HS-5 (cell line): Measurements from ENCODE around the gene COIL.
"Not testable (repeated sequence)": the region's sequence is repeated elsewhere in the genome, so short reads cannot be mapped to it uniquely, and the experiment has no call there.

Experiments
- DNase-seq: peaks from one replicate; pipeline ENCODE4 v3.0.0-alpha.2; 2012; ENCODE audit warnings: low read depth

COIL gene

DNA sequence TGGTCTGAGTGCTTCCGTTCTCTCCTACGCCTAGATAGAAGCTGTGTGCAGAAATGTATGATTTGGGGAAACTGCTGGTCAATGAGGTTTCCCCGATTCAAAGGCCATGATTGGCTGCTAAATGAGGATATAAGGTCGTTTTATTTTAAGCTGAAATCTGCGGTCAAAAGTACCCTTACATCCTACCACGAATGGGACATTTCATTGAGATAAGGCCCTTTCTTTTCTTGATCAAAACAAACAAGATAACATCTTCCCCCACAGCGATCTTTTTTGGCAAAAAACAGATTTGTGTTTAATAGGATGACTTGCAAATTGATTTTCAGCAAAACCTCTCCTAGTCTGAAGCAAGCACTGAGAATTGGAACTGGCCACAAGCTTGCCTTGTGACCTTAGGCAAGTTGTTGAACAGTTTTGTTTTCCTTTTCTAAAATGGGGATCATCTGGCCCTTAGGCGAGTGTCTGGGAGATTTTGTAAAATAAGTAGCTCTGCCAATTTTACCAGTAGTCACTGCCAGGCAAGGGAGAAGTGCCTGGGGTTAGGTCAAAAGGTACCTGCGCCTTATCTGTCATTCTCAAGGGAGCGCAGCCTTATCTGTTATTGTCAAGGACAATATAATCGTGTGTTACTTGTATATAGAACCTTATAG lies 17.7 kb upstream of the COIL start:
- no peak for DNase-seq

DNA sequence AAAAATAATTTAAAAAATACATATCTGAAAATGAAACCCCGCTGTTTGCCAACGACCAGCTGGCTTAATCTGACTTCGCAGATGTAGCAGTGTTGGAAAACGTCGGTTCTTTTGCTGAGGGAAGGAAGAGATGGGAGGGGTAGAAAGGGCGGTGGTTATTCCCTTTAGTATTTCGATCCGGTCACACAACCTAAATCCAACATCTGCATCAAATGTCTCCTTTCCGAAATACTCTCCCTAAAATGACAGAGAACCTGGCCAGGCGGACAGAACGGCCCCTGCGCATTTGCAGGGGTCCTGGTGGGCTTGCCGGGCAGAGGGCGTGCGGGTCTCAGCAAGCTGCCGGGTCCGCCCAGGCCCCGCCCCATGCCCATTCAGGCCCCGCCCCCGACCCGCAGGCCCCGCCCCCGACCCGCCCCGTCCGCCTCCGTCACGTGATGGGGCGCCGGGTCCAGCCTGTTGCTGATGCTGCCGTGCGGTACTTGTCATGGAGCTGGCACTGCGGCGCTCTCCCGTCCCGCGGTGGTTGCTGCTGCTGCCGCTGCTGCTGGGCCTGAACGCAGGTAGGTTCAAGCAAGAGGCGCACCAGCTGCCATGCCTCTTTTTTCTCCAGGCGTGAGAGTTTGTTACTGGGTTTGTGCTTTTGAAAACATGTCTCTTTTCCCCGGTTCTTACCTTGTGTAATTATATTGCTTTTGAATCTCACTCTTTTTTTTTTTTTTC lies 17.0 kb upstream of the COIL start, which contains the start of gene SCPEP1:
Gene SCPEP1, plus strand, starts transcription at position 459 of the 723 bp plus-strand sequence. Its CDS starts 29 bp downstream, at position 488.
- peak; percentile 23 for DNase-seq

DNA sequence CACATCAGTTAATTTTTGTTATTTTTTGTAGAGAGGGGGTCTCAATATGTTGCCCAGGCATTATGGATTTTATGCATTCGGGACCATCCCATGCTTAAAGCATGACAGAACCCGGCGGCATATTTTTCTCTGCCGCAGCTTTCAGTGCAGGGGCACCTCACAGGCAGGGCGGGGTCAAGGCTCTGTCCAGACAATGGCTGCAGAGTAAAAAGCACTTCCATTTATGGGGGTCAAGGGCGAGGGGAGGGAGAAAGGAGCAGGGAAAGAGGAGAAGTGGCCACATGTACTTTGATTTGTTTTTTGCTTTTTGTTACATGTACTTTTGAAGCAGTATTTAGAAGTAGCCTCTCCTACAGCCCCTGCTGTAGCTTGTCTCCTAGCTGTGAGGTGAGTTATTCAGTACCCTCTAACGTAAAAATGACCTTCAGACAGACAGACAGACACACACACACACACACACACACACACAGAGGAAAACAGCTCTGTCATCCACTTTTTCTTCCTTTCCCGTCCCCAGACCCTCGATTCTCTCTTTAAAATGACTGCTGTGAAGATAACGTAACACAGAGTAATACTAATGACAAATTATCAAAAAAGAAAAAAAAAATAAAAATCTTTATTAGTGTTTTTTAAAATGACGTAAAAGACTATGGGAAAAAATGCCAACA lies 16.2 kb upstream of the COIL start:
- DNase-seq = no peak

DNA sequence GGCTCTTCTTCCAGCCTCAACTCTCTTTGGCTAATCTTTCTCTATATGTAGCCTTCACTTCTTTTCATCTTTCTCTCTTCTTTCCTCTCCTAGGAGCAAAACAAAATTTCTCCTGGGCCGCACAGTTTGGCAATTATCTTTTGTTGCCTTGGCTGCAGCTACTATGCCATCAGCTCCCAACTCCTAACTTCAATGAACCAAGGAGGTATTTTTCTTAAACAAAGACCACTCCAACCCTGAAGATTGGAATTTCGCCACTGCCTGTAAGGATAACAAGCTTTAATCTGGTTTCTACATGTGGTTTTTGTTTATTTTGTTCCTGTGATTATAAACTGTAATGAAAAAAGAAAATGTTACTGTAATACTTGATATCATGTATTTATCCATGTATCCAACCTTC lies 14.8 kb upstream of the COIL start:
- DNase-seq = no peak

DNA sequence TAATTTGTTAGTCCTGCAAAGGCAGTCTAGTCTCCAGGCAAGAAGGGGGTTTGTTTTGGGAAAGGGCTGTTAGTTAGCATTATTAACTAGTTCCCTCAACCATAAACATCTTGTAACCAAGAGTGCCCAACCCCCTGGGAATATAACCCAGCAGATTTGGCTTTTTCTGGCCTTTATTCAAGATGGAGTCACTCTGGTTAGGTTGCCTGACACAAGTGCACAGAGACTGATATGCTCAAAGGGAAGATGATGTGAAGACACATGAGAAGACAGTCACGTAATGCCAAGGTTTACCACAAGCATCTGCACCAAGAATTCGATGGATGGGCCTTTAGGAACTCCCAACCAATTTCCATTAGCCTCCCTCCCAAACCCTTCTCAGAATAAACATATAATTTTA lies 13.2 kb upstream of the COIL start:
- DNase-seq = no peak

DNA sequence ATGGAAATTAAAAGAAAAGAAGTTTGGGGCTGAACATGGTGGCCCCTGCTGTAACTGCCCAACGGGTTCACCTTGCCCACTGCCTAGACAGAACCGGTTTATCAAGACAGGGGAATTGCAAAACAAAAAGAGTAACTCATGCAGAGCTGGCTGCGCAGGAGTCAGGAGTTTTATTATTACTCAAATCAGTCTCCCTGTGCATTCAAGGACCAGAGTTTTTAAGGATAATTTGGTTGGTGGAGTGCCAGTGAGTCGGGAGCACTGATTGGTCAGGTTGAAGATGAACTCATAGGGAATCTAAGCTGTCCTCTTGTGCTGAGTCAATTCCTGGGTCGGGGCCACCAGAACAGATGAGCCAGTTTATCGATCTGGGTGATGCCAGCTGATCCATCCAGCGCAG lies 12.7 kb upstream of the COIL start:
- peak; percentile 37 for DNase-seq

DNA sequence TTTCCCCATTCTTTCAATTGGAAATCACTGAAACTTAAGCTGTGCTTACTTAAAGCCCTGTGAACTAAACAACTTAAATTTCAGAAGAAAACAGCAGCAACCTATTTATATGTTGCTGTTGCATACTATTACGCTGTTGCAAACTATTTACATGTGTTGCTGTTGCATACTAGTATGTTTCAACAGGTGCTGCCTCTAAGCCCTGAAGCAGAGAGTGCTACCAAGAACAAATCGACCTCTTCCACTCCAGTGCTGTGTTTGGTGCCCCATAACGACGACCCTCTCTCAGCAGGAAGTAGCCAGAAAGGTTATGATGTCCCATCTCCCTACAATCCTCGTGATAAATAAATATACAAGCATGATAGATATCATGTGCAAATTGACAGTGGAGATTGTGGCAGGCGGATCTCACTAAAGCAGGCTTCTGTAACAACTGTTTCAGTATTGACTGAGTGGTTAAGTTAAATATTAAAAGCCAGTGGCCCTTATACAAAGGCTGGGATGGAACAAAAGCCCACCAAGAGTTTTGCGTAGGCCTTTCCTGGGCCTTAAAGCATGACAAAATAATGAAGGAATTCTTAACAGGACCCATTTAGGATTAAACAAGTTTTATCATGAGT lies 11.4 kb upstream of the COIL start:
- no peak for DNase-seq

DNA sequence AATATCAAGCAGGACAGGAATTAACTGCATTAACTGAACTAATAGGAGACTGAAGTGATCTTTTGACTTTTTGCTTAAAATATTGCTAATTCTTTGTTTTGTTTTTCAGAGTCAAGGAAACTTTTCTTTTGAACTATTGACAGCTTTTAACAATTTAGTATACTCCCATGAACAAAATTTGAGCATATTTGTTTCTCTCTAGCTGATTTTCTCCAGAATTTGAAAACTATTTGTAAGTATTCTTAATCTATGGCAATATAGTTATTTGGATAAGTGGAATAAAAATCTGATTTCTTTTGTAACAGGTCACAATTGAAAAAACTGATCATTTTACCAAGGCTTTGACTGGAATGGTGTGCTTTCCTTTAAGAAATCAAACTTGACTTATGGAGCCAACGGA lies 10.1 kb upstream of the COIL start:
- DNase-seq = no peak

DNA sequence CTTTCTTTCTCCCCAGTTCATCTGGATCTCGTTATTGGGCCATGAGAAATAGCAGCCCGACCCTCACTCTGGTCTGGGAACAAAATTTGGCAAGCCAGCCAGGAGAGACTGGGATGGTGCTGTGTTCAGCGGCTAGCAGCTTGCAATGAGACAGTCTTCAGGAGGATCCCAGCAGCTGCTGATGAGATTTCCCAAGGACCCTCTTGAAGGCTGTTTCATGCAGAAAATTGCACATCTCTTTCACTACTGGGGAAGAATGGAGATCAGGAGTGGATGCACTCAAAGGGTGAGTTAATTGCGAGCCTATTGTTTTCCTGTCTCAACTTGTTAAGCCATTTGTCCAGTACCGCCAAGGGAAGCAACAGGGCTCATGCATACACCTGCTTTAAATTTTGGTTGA lies 5.5 kb upstream of the COIL start:
- DNase-seq = no peak

DNA sequence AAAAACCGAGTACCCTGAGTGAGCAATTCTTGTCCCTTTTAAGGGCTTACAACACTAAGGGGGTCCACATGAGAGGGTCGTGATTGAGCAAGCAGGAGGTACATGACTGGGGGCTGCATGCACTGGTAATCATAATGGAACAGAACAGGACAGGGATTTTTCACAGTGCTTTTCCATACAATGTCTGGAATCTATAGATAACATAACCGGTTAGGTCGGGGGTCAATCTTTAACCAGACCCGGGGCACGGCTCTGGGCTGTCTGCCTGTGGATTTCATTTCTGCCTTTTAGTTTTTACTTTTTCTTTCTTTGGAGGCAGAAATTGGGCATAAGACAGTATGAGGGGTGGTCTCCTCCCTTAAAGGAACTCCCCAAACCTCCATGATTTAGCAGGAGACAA lies 4.8 kb upstream of the COIL start:
- not testable (repeated sequence) for DNase-seq

DNA sequence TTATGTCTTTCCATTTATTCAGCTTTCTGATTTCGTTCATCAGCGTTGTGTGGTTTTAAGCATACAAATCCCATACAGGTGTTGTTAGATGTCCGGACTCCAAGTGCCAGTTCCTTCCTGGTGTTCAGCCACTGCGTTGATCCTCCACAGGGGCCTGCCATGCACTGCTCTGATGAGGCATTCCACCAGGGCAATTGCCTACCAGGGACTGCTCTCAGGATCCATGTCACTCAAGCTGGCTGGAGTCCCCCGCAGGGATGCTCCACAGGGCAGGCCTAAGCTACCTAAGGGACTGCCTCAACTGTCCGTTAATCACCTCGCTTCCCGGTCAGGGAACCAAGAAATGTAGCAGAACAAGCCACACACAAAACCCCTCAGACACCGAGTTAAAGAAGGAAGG lies 4.4 kb upstream of the COIL start:
- DNase-seq = not testable (repeated sequence)

DNA sequence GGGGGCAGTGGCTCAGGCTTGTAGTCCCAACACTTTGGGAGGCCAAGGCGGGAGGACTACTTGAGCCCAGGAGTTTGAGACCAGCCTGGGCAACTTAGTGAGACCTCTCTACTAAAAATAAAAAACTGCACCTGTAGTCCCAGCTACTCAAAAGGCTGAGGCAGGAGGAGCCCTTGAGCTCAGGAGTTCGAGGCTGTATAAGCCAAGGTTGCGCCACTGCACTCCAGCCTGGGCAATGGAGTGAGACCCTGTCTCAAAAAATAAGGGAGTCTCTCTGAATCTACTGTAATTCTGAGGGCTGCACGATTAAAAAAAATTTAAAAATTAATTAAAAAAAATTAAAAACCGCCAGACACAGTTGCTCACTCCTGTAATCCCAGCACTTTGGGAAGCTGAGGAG lies 3.9 kb downstream of the COIL start:
- no peak for DNase-seq

DNA sequence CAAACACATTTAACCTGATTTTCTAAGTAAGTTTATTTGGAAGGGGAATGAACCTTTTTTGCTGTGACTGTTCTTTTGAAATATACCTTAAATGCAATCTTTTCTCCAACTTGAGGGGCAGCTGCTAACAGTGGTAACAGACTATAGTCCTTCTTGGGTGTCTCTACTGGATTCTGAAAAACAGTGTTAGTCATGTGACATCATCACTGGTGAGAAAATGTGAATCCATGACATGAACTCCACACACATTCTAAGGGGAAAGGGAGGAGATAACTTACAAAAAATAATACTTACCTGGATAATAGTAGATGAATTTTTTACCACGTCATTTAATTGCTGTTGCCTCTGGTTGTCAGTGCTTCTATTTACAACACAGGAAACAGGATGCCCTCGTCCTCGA lies 11.3 kb downstream of the COIL start:
- DNase-seq = no peak

DNA sequence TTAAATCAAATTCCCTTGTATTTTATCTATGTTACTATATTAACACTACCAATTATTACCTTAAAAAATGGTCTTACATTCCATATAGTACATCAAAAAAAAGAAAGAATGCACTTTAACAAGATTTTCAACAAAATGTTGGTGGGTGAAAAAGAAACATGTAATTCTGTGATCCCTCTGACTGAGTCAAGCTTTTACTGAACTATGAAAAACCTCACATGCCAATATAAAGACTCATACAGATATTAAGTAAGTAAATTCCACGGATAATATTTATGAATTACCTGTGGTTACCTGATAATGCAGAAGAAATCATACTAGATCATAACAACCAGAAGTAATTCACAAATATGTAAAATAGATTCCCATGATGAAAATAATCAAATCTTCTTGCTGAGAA lies 12.4 kb downstream of the COIL start:
- DNase-seq = no peak

DNA sequence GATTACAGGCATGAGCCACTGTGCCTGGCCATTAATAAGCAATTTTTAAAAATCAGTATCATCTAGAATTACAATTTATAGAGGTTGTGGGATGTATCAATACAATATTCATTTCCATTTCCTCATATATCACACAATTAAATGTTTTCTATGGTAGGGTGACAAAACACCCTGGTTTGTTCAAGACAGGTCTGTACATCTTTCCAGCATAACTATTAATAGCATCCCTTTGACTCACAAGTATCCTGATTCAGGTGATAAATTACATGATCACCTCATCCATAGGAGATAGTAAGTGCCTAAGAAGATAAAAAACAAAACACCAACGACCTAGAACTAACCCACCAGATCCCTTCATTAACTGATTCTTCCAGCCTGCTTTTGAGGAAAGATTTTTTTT lies 13.1 kb downstream of the COIL start:
- no peak for DNase-seq

DNA sequence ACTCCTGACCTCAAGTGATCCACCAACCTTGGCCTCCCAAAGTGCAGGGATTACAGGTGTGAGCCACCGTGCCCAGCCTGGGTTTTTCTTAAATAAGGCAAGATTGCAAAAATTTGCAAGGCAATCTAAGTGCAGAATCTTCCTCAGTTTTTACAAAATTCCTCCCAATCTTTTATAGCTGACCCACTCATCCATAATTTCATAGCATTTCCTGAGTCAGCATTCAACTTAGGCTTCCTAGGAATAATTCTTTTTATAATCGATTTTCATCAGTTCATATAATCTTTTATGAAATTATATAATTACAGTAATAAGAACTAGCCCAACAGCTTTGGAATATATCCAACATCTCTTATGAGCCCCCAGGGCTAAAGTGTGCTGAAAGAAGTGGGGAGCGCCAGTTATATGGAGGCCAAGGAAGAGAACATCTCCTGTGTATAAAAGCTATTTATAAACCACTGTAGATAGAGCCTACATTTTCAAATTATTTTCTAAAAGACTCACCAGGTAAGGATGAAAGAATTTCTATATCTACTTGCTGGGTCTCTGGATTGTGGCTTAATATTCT lies 14.8 kb downstream of the COIL start:
- no peak for DNase-seq

DNA sequence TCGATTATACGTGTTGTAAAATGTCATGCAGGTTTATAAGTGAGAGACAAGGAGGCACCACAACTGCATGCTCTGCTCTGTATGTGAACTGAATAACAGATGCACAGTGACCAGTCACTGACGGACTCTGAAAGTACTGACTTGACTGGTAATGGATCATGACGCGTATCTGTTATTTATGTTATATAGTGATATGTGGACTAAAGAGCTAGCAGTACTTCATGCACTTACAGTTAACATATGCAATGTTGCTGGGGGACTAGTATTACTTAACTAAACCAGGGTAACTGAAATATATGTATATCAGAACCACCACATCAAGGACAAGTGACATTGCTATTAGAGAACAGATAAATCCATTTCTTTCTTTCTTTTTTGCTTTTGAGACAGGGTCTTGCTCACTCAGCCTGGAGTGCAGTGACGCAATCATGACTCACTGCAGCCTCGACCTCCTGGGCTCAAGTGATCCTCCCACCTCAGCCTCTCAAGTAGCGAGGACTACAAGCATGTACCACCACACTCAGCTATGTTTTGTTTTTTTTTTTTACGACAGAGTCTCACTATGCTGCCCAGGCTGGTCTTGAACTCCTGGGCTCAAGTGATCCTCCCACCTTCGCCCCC lies 17.2 kb downstream of the COIL start:
- no peak for DNase-seq

DNA sequence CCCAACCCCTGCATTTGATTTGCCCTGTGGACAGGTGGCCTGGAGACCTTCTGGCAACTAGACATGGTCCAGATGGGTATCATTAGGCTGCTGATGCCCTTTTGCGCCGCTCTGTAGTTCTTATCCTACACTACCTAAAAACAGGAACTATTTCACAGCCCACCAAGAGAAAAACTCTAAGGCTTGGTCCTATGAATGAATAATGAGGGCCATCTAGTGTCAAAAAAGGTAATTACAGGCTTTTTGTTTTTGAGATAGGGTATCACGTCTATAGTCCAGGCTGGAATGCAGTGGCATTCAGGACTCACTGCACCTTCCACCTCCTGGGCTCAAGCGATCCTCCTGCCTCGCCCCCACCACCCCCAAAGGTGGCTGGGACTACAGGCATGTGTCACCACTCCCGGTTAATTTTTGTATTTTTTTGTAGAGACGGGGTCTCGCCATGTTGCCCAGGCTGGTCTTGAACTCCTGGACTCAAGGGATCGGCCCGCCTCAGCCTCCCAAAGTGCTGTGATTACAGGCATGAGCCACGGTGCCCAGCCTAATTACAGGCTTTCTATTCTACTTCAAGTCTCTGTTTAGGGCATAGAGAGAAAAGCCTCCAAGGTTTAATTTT lies 20.9 kb downstream of the COIL start:
- no peak for DNase-seq

DNA sequence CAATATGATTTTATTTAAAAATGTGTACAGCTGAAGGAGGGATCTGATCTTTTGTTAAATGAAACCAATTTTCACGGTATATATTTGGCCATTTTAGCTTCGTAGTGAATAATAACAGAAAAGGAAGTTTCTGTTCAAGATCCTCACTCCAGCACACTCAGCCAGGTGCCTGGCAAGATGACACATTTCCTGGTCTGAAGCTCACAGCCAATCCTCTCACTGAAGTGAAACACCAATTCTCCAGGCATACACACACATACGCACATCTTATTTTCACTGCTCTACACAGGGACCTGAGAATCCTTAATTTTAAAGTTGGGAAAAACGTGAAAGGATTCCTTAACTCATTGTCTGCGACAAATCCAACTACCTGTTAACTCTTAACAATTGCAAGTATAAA lies 22.6 kb downstream of the COIL start:
- not testable (repeated sequence) for DNase-seq

DNA sequence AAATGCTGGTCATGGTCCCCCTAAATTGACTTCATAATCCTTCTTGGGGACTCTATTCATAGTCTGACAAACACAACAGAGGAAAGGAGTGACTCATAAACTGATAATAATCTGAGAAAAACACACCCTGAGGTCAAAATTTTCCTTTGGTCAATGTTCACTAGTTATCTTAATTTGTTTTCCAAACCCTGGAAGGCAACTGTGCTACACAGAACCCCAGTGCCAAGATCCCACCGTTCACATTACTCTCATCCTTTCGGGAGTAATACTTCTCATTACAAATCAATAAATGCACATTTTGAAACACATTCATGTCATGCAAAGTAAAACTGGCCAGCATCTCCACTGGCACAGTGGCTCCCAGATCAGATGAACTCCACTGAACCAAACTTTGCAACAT lies 23.2 kb downstream of the COIL start:
- no peak for DNase-seq

DNA sequence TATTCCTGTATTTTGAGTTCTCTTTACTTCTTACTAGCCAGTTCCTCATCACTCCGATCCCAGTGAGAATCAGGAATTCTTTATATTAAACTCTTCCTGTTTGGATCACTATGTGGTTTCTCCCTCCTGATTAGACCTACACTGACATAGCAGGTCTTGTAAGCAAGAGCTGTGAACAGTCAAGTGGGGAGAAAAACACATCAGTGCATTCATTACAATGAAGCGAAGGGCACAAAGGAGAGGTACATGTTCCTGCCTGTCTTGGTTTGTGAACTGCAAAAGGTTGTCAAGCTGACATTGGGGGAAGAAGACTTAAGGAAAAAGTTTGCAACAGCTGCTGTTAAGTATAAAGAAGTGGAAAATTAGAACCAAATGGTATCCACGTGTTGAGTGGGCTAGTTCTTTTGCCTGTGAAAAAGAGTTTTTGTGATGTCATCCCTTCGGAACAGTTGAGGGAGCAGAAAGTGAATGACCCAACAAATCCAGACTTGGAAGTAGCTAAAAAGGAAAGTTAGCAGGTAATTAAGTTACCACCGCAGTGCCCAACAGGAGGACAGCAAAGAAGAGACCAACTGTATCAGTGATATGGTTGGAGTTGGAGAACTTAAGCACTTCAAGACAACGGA lies 24.0 kb downstream of the COIL start:
- no peak for DNase-seq
